H1 (cell line): Measurements from ENCODE around the gene PIGZ. TPM values are rescaled to one million over a fixed set of nuclear protein-coding genes. Genes with fewer than 3 reads are reported as not detected.

Experiments
- CTCF ChIA-PET: fragments of 300-600 bp; sonication (Branson Sonifier 250); formaldehyde crosslinking; loops from one replicate; lab custom pipeline; 2021; ENCODE audit not compliant: partially characterized antibody; lab: Charles Lee
- POLR2A ChIA-PET: fragments of 300-600 bp; sonication (Branson Sonifier 250); formaldehyde crosslinking; loops from one replicate; lab custom pipeline; 2021; ENCODE audit warnings: inconsistent platforms; ENCODE audit not compliant: partially characterized antibody; lab: Charles Lee
- DNase-seq, 2 experiments: peaks; one replicate each; pipeline versions ENCODE4 v3.0.0 to v3.0.0-alpha.2; 2010 to 2022; ENCODE audit warnings: low spot score in 2 of 2, low read depth in 1 of 2, mixed read lengths in 1 of 2
- FAIRE-seq: peaks from 2 replicates; lab custom pipeline; 2011; peaks lifted over from hg19 to GRCh38; lab: Jason Lieb, UNC
- H2AFZ ChIP-seq: 2 replicates; pipeline ENCODE4 v1.8.1; 2012; ENCODE audit warnings: low read length, inconsistent platforms
- H2AK5ac ChIP-seq: 2 replicates; pipeline ENCODE4 v1.6.1; 2013; ENCODE audit warnings: low read depth, low read length
- H2BK120ac ChIP-seq: replicated peaks from 2 replicates; pipeline ENCODE3; 2013; ENCODE audit warnings: low read depth, low read length, inconsistent platforms
- H2BK12ac ChIP-seq: 2 replicates; pipeline ENCODE4 v1.6.1; 2013; ENCODE audit warnings: low read depth, low read length
- H2BK15ac ChIP-seq: 2 replicates; pipeline ENCODE4 v1.6.1; 2013; ENCODE audit warnings: low read length
- H2BK20ac ChIP-seq: 2 replicates; pipeline ENCODE4 v1.6.1; 2013; ENCODE audit warnings: low read length
- H2BK5ac ChIP-seq: 2 replicates; pipeline ENCODE4 v1.6.1; 2013; ENCODE audit warnings: low read depth, low read length
- H3K14ac ChIP-seq: 2 replicates; pipeline ENCODE4 v1.6.1; 2013; ENCODE audit warnings: inconsistent platforms; ENCODE audit not compliant: insufficient read length
- H3K18ac ChIP-seq: 2 replicates; pipeline ENCODE4 v1.6.1; 2013; ENCODE audit warnings: low read length; ENCODE audit errors: extremely low read depth
- H3K23ac ChIP-seq: 2 replicates; pipeline ENCODE4 v1.6.1; 2013; ENCODE audit warnings: inconsistent platforms; ENCODE audit not compliant: insufficient read length
- H3K23me2 ChIP-seq: 2 replicates; pipeline ENCODE4 v1.6.1; 2013; ENCODE audit warnings: low read depth, low read length
- H3K27ac ChIP-seq: 2 replicates; pipeline ENCODE4 v1.6.1; 2011; ENCODE audit warnings: low read depth, low read length, inconsistent platforms
- H3K27me3 ChIP-seq, 4 experiments: replicated peaks in 1 of 4; 1 replicate in 1 of 4; 2 replicates in 3 of 4; pipeline versions ENCODE4 v1.6.1 to v1.8.1; 2011 to 2013; ENCODE audit warnings: low read length in 3 of 4, mild to moderate bottlenecking in 3 of 4, inconsistent platforms in 2 of 4, mixed read lengths in 2 of 4, moderate library complexity in 1 of 4; ENCODE audit not compliant: control insufficient read depth in 3 of 4, insufficient read depth in 3 of 4; ENCODE audit errors: extremely low read depth in 1 of 4
- H3K36me3 ChIP-seq, 4 experiments: 2 replicates each; pipeline versions ENCODE4 v1.6.1 to v1.8.1; 2011 to 2013; ENCODE audit warnings: mild to moderate bottlenecking in 4 of 4, low read length in 3 of 4, moderate library complexity in 2 of 4, control low read depth in 1 of 4, inconsistent platforms in 1 of 4; ENCODE audit not compliant: insufficient read depth in 4 of 4, control insufficient read depth in 2 of 4
- H3K4ac ChIP-seq: replicated peaks from 2 replicates; pipeline ENCODE3; 2013; ENCODE audit warnings: low read length, low read depth, mixed read lengths, inconsistent platforms; ENCODE audit not compliant: insufficient read length
- H3K4me1 ChIP-seq, 4 experiments: replicated peaks in 1 of 4; 1 replicate in 1 of 4; 2 replicates in 3 of 4; pipeline versions ENCODE4 v1.6.1 to v1.8.1; 2011 to 2013; ENCODE audit warnings: low read length in 3 of 4, inconsistent platforms in 2 of 4, mixed read lengths in 1 of 4; ENCODE audit not compliant: insufficient read depth in 4 of 4, control insufficient read depth in 3 of 4
- H3K4me2 ChIP-seq, 2 experiments: 2 replicates each; pipeline versions ENCODE4 v1.6.1 to v1.8.1; 2011 to 2013; ENCODE audit warnings: low read depth in 2 of 2, low read length in 2 of 2, control low read depth in 1 of 2, inconsistent platforms in 1 of 2, mild to moderate bottlenecking in 1 of 2; ENCODE audit not compliant: insufficient read depth in 1 of 2
- H3K4me3 ChIP-seq, 4 experiments: fragments of 200-600, 300-600 bp in 1 of 4; sonication (generic), shearing (Covaris generic), sonication (Bioruptor Twin) in 1 of 4; 2 replicates each; pipeline versions ENCODE4 v1.5.1 to v1.8.1; 2011 to 2016; ENCODE audit warnings: low read length in 4 of 4, low read depth in 3 of 4, control low read depth in 2 of 4, inconsistent platforms in 2 of 4, mild to moderate bottlenecking in 2 of 4, mixed read lengths in 1 of 4, moderate library complexity in 1 of 4; ENCODE audit not compliant: insufficient read depth in 2 of 4; ENCODE audit errors: extremely low read depth in 1 of 4
- H3K56ac ChIP-seq: replicated peaks from 2 replicates; pipeline ENCODE3; 2013; ENCODE audit warnings: low read depth, mild to moderate bottlenecking, mixed read lengths, low read length, inconsistent platforms; ENCODE audit not compliant: insufficient read length
- H3K79me1 ChIP-seq: 2 replicates; pipeline ENCODE4 v1.6.1; 2013; ENCODE audit warnings: low read depth, low read length, control low read depth
- H3K79me2 ChIP-seq, 2 experiments: 2 replicates each; pipeline versions ENCODE4 v1.6.1 to v1.8.1; 2012 to 2013; ENCODE audit warnings: low read length in 2 of 2, mild to moderate bottlenecking in 2 of 2, inconsistent platforms in 1 of 2; ENCODE audit not compliant: insufficient read depth in 2 of 2, control insufficient read depth in 1 of 2
- H3K9ac ChIP-seq, 4 experiments: replicated peaks in 1 of 4; 1 replicate in 1 of 4; 2 replicates in 3 of 4; pipeline versions ENCODE4 v1.6.1 to v1.8.1; 2011 to 2013; ENCODE audit warnings: low read depth in 3 of 4, low read length in 3 of 4, control low read depth in 2 of 4, mild to moderate bottlenecking in 2 of 4, moderate library complexity in 2 of 4, inconsistent platforms in 1 of 4; ENCODE audit errors: extremely low read depth in 1 of 4
- H3K9me3 ChIP-seq, 2 experiments: 2 replicates each; pipeline versions ENCODE4 v1.6.1 to v1.8.1; 2012 to 2013; ENCODE audit warnings: mild to moderate bottlenecking in 2 of 2, moderate library complexity in 2 of 2, control low read depth in 1 of 2, inconsistent platforms in 1 of 2, low read depth in 1 of 2, low read length in 1 of 2, mixed read lengths in 1 of 2; ENCODE audit not compliant: insufficient read depth in 2 of 2
- H4K20me1 ChIP-seq, 2 experiments: replicated peaks in 1 of 2; 2 replicates each; pipeline versions ENCODE3 to v1.8.1; 2011 to 2013; ENCODE audit warnings: inconsistent platforms in 2 of 2, low read length in 2 of 2, mild to moderate bottlenecking in 1 of 2; ENCODE audit not compliant: insufficient read depth in 2 of 2, control insufficient read depth in 1 of 2
- H4K5ac ChIP-seq: 2 replicates; pipeline ENCODE4 v1.6.1; 2013; ENCODE audit warnings: low read length, low read depth, mixed read lengths, inconsistent platforms; ENCODE audit not compliant: insufficient read length
- H4K8ac ChIP-seq: 2 replicates; pipeline ENCODE4 v1.8.0; 2013; ENCODE audit warnings: mild to moderate bottlenecking, moderate library complexity, low read length, inconsistent platforms; ENCODE audit not compliant: insufficient read depth; ENCODE audit errors: extremely low read depth
- H4K91ac ChIP-seq: replicated peaks from 2 replicates; pipeline ENCODE3; 2013; ENCODE audit warnings: low read length, mixed read lengths, inconsistent platforms; ENCODE audit not compliant: insufficient read length
- ASH2L ChIP-seq: fragments of 200-600, 300-600 bp; sonication (generic); IDR thresholded peaks from one replicate; pipeline ENCODE4 v1.7.1; 2017; ENCODE audit warnings: low read length
- HDAC2 ChIP-seq, 2 experiments: fragments of 300-600 bp in 1 of 2; sonication (generic) in 1 of 2; IDR thresholded peaks; 2 replicates each; pipeline ENCODE4 v1.6.1; 2011 to 2012; ENCODE audit warnings: low read depth in 2 of 2, low read length in 2 of 2, mild to moderate bottlenecking in 2 of 2, moderate library complexity in 2 of 2, borderline replicate concordance in 1 of 2, inconsistent platforms in 1 of 2
- RAD21 ChIP-seq, 2 experiments: IDR thresholded peaks in 1 of 2; conservative IDR thresholded peaks in 1 of 2; 2 replicates each; pipeline ENCODE4 v1.6.1; 2011; ENCODE audit warnings: low read depth in 2 of 2, low read length in 2 of 2, improper control_type of control experiment in 1 of 2, inconsistent platforms in 1 of 2, mild to moderate bottlenecking in 1 of 2, moderate library complexity in 1 of 2
- SAP30 ChIP-seq: fragments of 300-600 bp; sonication (generic); IDR thresholded peaks from 2 replicates; pipeline ENCODE4 v1.7.1; 2012; ENCODE audit warnings: low read length, moderate library complexity, mild to moderate bottlenecking, inconsistent platforms; ENCODE audit not compliant: insufficient read depth, insufficient replicate concordance
- TAF7 ChIP-seq: optimal IDR thresholded peaks from 2 replicates; pipeline ENCODE3; 2011; ENCODE audit warnings: low read depth, mild to moderate bottlenecking, inconsistent platforms, low read length, moderate library complexity, borderline replicate concordance
- TBP ChIP-seq: IDR thresholded peaks from 2 replicates; pipeline ENCODE4 v1.6.1; 2011; ENCODE audit warnings: low read depth, low read length, improper control_type of control experiment
- TEAD4 ChIP-seq: IDR thresholded peaks from 2 replicates; pipeline ENCODE4 v1.6.1; 2012; ENCODE audit warnings: low read depth, low read length, inconsistent platforms, mixed read lengths
- WGBS, 2 experiments: shearing (Covaris generic) in 1 of 2; methylation state at CpG; one replicate each; pipeline versions ENCODE4 v1.1.6 to v1.1.7; 2013 to 2015; ENCODE audit warnings: low lambda C conversion rate in 2 of 2, mixed read lengths in 2 of 2, inconsistent platforms in 1 of 2, low coverage in 1 of 2, missing lambda C conversion rate in 1 of 2; ENCODE audit not compliant: insufficient replicate concordance in 2 of 2, insufficient coverage in 1 of 2, insufficient read length in 1 of 2; ENCODE audit errors: extremely low coverage in 1 of 2, missing lambda C conversion rate in 1 of 2; 5-methylcytosine and 5-hydroxymethylcytosine counted together
- polyA plus RNA-seq, 7 experiments: library from polyadenylated mRNA; depleted of rRNA in 3 of 7; stranded (reverse) in 5 of 7; unstranded in 2 of 7; fragments of >200 nt in 5 of 7; fragments of 200-250 nt in 2 of 7; gene quantifications; 1 replicate in 5 of 7; 2 replicates in 1 of 7; 4 replicates in 1 of 7; pipeline versions ENCODE4 v1.2.1 to v1.2.3, GENCODE V29; 2011 to 2013; ENCODE audit warnings: missing spikeins in 2 of 7, mixed read lengths in 2 of 7
- total RNA-seq: library from RNA; stranded (reverse); fragmentation: NEBNext Ultra II Directional; extraction: Animal tissue kit (Norgen Biotek cat#: 25700); gene quantifications from 2 replicates; pipeline ENCODE4 v1.2.1, GENCODE V29; 2021

The PIGZ gene
- total and polyA plus RNA-seq, 2 of the 8 experiments (the other 6 are each of a cell fraction or from before 2014, with no cell fraction given) = 0.32 TPM; not detected in 1

- no peaks in the 10 kb centered on the region for H3K79me1 ChIP-seq
- H2BK5ac ChIP-seq = no peak overlapping the region
- no peak overlapping the region for H3K18ac ChIP-seq
- FAIRE-seq (no peak), DNase-seq (peak in 1 of 2 experiments; percentile 46)
- H3K27me3 ChIP-seq = no peaks in the 10 kb centered on the region
- 81% methylated on average over 16 of the region's 16 CpGs; no CpG with 5 or more reads in 1 of the 2 experiments for WGBS, 2 experiments
- H2AK5ac ChIP-seq = no peak overlapping the region
- H2BK12ac ChIP-seq = peak overlapping the region; percentile 31; the same call in 1 of the 2 replicates
- H3K36me3 ChIP-seq = no peaks in the 10 kb centered on the region
- H3K23ac ChIP-seq = no peak overlapping the region
- H3K14ac ChIP-seq = no peak overlapping the region
- no peak overlapping the region for H3K4me3 ChIP-seq
- no peak overlapping the region for H3K4me2 ChIP-seq
- no peak overlapping the region for H4K8ac ChIP-seq
- no peak overlapping the region; a peak in 1 of 7 replicates for H3K9ac ChIP-seq
- H2AFZ ChIP-seq = no peak overlapping the region
- no peak overlapping the region for H3K4ac ChIP-seq
- H3K27ac ChIP-seq = no peak overlapping the region
- peaks cover 5% of the 10 kb centered on the region; the same call in 1 of the 2 replicates for H3K23me2 ChIP-seq
- H4K91ac ChIP-seq = no peak overlapping the region
- H2BK20ac ChIP-seq = no peak overlapping the region
- peaks cover 0 to 6% (median 2%) of the 10 kb centered on the region in 4 experiments; a peak in 3 of 7 replicates for H3K4me1 ChIP-seq
- H3K56ac ChIP-seq = no peak overlapping the region
- H3K79me2 ChIP-seq = no peaks in the 10 kb centered on the region
- TF ChIP-seq SAP30 (no peak), TEAD4 (no peak), TAF7 (no peak), RAD21 (IDR thresholded peaks at IDR 0.05 in 1 of 2, conservative IDR thresholded peaks at IDR 0.05 in 1 of 2; ENCODE audit: low read depth in 2 of 2, low read length in 2 of 2) (no peak), TBP (no peak), ASH2L (no peak), HDAC2 (IDR thresholded peaks at IDR 0.05; ENCODE audit: borderline replicate concordance in 1 of 2, low read depth in 2 of 2, low read length in 2 of 2) (no peak)
- peaks cover 0 to 4% of the 10 kb centered on the region in 2 experiments for H4K20me1 ChIP-seq
- H3K9me3 ChIP-seq = no peaks in the 10 kb centered on the region
- H2BK120ac ChIP-seq = no peak overlapping the region
- ChIA-PET CTCF (interaction anchor here (0.6 to 2.2 kb wide), 7 partner anchors 8 to 508 kb away, joined by 3 to 6 read pairs (median 3); partner anchors contain the start of gene MELTF), POLR2A (interaction anchor here (1.2 kb wide), 1 partner anchor 31 kb away, joined by 3 read pairs; no protein-coding TSS in a partner anchor)
- H2BK15ac ChIP-seq = no peak overlapping the region
- H4K5ac ChIP-seq = no peak overlapping the region
These were observed 25.4 kb upstream of the PIGZ start for GRCh38 chr3:196994056-196994455.
